Inferior parietal cortex (tissue), 1 donor: ENCODE measurements around the gene ADGRL3.

Experiments used
- DNase-seq: peaks from one replicate; pipeline ENCODE4 v3.0.0-alpha.2; 2016; ENCODE audit errors: extremely low spot score

ADGRL3 gene

DNA sequence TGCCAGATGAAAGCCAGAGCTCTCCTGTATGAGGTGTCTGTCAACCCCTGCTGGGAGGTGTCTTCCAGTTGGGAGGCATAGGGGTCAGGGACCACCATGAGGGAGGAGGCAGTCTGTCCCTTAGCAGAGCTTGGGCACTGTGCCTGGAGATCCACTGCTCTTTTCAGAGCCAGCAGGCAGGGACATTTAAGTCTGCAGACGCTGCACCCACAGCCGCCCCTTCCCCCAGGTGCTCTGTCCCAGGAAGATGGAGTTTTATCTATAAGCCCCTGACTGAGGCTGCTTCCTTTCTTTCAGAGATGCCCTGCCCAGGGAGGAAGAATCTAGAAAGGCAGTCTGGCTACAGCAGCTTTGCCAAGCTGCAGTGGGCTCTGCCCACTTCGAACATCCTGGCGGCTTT lies 893.6 kb downstream of the ADGRL3 start:
- DNase-seq: no peak

DNA sequence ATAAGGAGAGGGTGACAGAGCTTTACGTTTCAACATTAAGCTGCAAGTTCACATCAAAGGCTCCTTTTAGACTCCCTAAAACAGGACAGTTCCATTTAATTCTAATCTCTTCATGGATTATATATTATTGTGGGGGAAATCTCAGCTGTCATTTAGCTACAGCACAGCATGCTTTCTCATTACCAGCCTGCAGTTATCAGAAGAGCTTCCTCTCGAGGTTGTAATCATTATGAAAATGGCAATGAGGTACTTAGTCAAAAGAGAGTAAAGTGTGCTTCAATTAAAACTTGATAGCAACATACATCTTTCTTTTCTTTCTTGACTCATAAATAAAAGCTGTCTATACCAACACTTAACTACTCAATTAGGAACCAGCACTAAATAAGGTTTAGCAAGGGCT lies 896.8 kb downstream of the ADGRL3 start:
- no peak for DNase-seq

DNA sequence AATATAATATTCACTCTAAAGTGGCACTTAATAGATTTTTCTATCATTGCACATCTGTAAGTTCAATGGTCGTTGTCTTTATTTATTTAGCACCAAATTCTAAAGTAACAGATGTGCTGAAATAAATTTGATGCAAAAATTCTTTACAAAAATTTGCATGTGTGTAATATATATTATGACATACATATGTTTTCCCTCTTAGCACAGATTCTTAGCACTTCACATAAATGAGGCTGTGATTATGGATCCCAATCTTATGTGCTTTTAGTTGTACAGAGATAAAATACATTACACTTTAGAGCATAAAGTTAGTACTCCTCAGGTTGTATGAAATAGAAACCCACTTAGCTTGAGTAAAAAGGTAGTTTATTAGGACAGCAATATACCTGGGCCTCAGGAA lies 915.1 kb downstream of the ADGRL3 start:
- no peak for DNase-seq

DNA sequence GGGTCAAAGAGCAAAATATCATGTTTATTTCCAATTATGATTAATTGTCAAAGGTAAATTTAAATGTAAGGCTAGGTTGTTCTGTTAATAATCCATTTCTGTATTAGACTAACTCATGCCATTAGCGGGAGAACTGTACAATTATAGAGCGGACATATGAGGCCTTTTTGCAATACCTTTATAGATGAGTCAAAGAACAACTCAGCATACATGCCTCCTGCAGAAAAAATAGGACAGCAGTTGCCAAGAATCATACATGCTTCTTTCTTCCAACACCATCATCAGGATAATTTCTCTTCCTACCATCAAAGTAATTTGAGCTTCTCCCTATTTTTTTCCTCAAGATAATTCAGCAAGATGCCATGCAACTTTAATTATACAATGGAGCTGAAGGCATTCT lies 917.8 kb downstream of the ADGRL3 start:
- no peak for DNase-seq

DNA sequence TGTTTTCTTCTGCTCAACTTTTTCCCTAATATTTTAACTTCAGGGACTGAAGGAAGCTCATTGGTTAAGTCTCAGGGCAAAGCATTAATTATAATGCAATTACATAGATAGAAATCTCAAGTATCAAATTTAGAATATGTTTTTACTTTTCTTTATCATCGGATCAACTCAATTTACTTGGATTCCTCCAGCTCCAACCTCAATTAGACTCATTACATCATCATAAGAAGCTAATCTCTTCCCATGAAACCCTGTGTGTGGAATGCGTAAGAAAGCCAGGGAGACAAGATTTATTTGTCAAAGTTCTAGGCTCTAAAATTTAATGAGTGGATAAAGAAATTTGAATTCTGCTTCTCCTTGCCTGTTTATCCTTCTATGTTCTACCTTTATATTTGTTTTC lies 918.4 kb downstream of the ADGRL3 start:
- no peak for DNase-seq

DNA sequence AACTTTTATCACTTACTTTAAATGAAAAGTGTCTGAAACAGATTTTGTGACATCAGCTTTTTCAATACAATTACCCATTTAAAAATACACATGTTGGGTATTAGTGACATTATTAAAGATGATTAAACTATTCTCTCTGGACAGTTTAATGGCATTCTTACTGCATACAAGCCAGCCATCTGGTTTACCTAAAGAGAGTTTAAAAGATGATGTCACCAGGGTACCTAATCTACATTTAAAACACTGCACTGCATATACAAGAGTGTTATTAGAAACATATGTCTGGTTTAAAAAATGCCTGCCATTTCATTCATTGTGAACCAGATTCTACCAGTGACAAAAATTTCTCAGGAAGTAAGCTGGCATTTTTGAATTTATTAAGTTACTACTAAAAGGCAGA lies 919.1 kb downstream of the ADGRL3 start:
- no peak for DNase-seq

DNA sequence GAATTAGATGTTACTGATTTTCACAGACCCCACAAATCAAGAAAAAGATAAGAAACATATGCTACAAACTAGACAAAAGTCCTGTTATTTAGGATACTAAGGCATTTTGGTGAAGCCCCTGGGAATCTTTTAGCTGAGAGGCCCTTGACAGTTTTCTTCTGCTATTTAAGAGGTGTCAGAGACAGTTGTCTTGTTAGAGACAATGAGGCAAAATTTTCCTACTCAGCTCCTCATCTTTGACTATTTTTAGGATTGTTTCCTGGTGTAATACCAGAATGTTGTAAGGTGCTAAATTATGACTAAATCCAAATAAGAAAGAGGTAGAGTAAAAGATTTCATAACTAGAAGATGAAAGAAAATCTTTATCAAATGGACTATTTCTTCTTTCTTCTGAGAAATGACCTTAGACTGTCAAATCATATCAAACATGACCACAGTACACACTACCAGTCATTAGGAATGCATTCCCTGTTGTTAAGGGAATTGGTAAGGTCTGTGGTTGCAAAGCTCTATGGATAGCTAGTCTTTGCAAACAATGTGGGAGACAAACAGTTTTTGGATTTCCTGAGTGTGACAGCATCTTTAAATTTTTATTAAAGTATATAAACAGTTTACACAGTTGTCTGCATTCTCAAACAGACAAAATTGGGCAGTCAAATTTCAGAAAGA lies 926.1 kb downstream of the ADGRL3 start:
- peak; percentile 8 for DNase-seq
